Kidney (tissue), 14 donors: Measurements from ENCODE around the gene UPK1A. TPM values are rescaled to one million over a fixed set of nuclear protein-coding genes. Genes with fewer than 3 reads are reported as not detected.

ENCODE experiments used
- DNase-seq, 5 donors: peaks; one replicate each; pipeline ENCODE4 v3.0.0-alpha.2; 2013 to 2020
- FAIRE-seq: peaks from 2 replicates; lab custom pipeline; 2012; peaks lifted over from hg19 to GRCh38; lab: Jason Lieb, UNC
- H3K27ac ChIP-seq, 2 donors: one replicate each; pipeline ENCODE4 v1.7.0; 2013; ENCODE audit warnings: low read depth in 2 of 2, low read length in 2 of 2, inconsistent platforms in 1 of 2
- H3K27me3 ChIP-seq: one replicate; pipeline ENCODE4 v1.7.1; 2013; ENCODE audit warnings: low read length, inconsistent platforms; ENCODE audit not compliant: control insufficient read depth, insufficient read depth
- H3K36me3 ChIP-seq, 3 donors: one replicate each; pipeline versions ENCODE4 v1.7.0 to v1.7.1; 2013; ENCODE audit warnings: low read length in 3 of 3, control low read depth in 1 of 3, inconsistent platforms in 1 of 3; ENCODE audit not compliant: insufficient read depth in 3 of 3, control insufficient read depth in 2 of 3
- H3K4me1 ChIP-seq, 3 donors: one replicate each; pipeline versions ENCODE4 v1.7.0 to v1.7.1; 2013; ENCODE audit warnings: low read length in 3 of 3, inconsistent platforms in 1 of 3, low read depth in 1 of 3; ENCODE audit not compliant: control insufficient read depth in 2 of 3, insufficient read depth in 2 of 3
- H3K4me3 ChIP-seq, 3 donors: one replicate each; pipeline versions ENCODE4 v1.7.0 to v1.8.1; 2013; ENCODE audit warnings: low read length in 3 of 3, control low read depth in 1 of 3, inconsistent platforms in 1 of 3
- H3K9ac ChIP-seq, 3 donors: one replicate each; pipeline versions ENCODE4 v1.7.0 to v1.7.1; 2013; ENCODE audit warnings: low read length in 3 of 3, control low read depth in 1 of 3, inconsistent platforms in 1 of 3
- H3K9me3 ChIP-seq, 3 donors: one replicate each; pipeline versions ENCODE4 v1.7.0 to v1.7.1; 2013; ENCODE audit warnings: low read length in 3 of 3, control low read depth in 1 of 3, inconsistent platforms in 1 of 3; ENCODE audit not compliant: control insufficient read depth in 2 of 3, insufficient read depth in 1 of 3
- CTCF ChIP-seq: IDR thresholded peaks from 3 replicates; pipeline ENCODE4 v1.5.1; 2012; ENCODE audit warnings: mild to moderate bottlenecking, moderate library complexity, borderline replicate concordance; ENCODE audit not compliant: insufficient read depth; ENCODE audit errors: extremely low read depth
- intact Hi-C: fragments of 100-400 bp; cut with DNase I; formaldehyde crosslinking; loops from one replicate; pipeline ENCODE4 v1.11.1; 2022
- polyA plus RNA-seq: library from polyadenylated mRNA; stranded (reverse); fragments of 350-450 nt; fragmentation: Illumina TruSeq; extraction: RNeasy Lipid Tissue Mini Kit (QIAGEN cat#74804); gene quantifications from one replicate; pipeline ENCODE4 v1.2.3, GENCODE V29; 2014; ENCODE audit warnings: low read depth, low replicate concordance; ENCODE audit not compliant: insufficient read depth
- total RNA-seq: library from RNA; stranded (reverse); fragmentation: NEBNext Ultra II Directional; extraction: Animal tissue kit (Norgen Biotek cat#: 25700); gene quantifications from one replicate; pipeline ENCODE4 v1.2.1, GENCODE V29; 2021
- donor health status: control.
- donor health status: control.
- donor health status: control.
- donor health status: control.
- donor health status: control.
- donor health status: DM: yes; HTN: yes; CAD: no.
- donor health status: Normal renal cell carcinoma (clear cell type).

Gene UPK1A
- total and polyA plus RNA-seq, 2 donors from 2014 or later = 0.32 TPM; not detected in 1

GRCh38 chr19:35623327-35624010, 42.8 kb upstream of the UPK1A start:
- DNase-seq = no peak
- no peaks in the 10 kb centered on the region for H3K9me3 ChIP-seq
- no peak for FAIRE-seq

GRCh38 chr19:35628264-35628564, 38.1 kb upstream of the UPK1A start:
- FAIRE-seq (no peak), DNase-seq (no peak)
- peak overlapping the region; percentile 80 to 87 for H3K27ac ChIP-seq
- peaks cover 2 to 23% (median 19%) of the 10 kb centered on the region in 3 donors for H3K36me3 ChIP-seq
- TF ChIP-seq CTCF = no peak
- H3K27me3 ChIP-seq = no peaks in the 10 kb centered on the region
- H3K4me3 ChIP-seq = peak overlapping the region; percentile 61 to 97 (median 85)
- peaks cover 0 to 5% (median 4%) of the 10 kb centered on the region in 3 donors for H3K4me1 ChIP-seq
- H3K9ac ChIP-seq = peak overlapping the region; percentile 40 to 82 (median 68)
- intact Hi-C loops = no loop called here
- H3K9me3 ChIP-seq = no peaks in the 10 kb centered on the region

More at GRCh38 chr19:35623327-35624010, 42.8 kb upstream of the UPK1A start:
- intact Hi-C loops = no loop called here
- H3K36me3 ChIP-seq = no peaks in the 10 kb centered on the region
- H3K4me3 ChIP-seq = no peak overlapping the region
- H3K4me1 ChIP-seq = no peaks in the 10 kb centered on the region
- no peak for TF ChIP-seq CTCF
- no peaks in the 10 kb centered on the region for H3K27me3 ChIP-seq
- H3K9ac ChIP-seq = no peak overlapping the region
- H3K27ac ChIP-seq = no peak overlapping the region

GRCh38 chr19:35628565-35629331, 37.6 kb upstream of the UPK1A start, which contains the start of gene RBM42:
TSS of gene RBM42 (plus strand) at chr19:35629036. CDS start at chr19:35629154, 118 bp downstream.
- H3K4me3 ChIP-seq = peak within 1 kb of the TSS; percentile 72 to 97 (median 85)
- H3K27me3 ChIP-seq = no peaks in the 10 kb centered on the region
- H3K27ac ChIP-seq = peak within 1 kb of the TSS; percentile 80 to 87
- H3K4me1 ChIP-seq = peaks cover 0 to 5% (median 4%) of the 10 kb centered on the region in 3 donors
- peaks cover 2 to 26% (median 20%) of the 10 kb centered on the region in 3 donors for H3K36me3 ChIP-seq
- intact Hi-C loops = no loop called here
- FAIRE-seq = peak; percentile 98
- no peaks in the 10 kb centered on the region for H3K9me3 ChIP-seq
- peak within 1 kb of the TSS; percentile 65 to 98 (median 75) for H3K9ac ChIP-seq
- DNase-seq = peak; percentile 98 to 100 (median 99)
- TF ChIP-seq CTCF = peak; percentile 15
